HCT116 (cell line): ENCODE data around the gene KRT17. TPM values are rescaled to one million over a fixed set of nuclear protein-coding genes. Genes with fewer than 3 reads are reported as not detected.

ENCODE experiments used
- ATAC-seq: fragments of 200-7000 bp; cut with Tn5 transposase; 2 replicates; pipeline ENCODE4 v1.9.1; 2020; ENCODE audit warnings: mild to moderate bottlenecking, moderate library complexity
- BruUV-seq: library from RNA; stranded (reverse); fragments of 400-500 nt; replicated peaks from 2 replicates; lab custom pipeline; 2021; lab: Mats Ljungman, UMichigan
- CTCF ChIA-PET: fragments of 300-600 bp; sonication (Branson Sonifier 250); formaldehyde crosslinking; loops from one replicate; lab custom pipeline; 2021; ENCODE audit warnings: antibody characterized with exemption; lab: Charles Lee
- POLR2A ChIA-PET: fragments of 300-600, 350-600 bp; sonication (Branson Sonifier 250); formaldehyde crosslinking; loops from one replicate; lab custom pipeline; 2021; ENCODE audit warnings: antibody characterized with exemption; lab: Charles Lee
- RAD21 ChIA-PET, 2 experiments: fragments of 300-600 bp; sonication (Branson Sonifier 250); formaldehyde crosslinking; loops; one replicate each; lab custom pipeline; 2023; ENCODE audit warnings: low total read pairs in 2 of 2; ENCODE audit not compliant: uncharacterized antibody in 2 of 2, unreplicated experiment in 2 of 2, low non-redundant PET in 1 of 2; lab: Charles Lee
- DNase-seq: peaks from one replicate; pipeline ENCODE4 v3.0.0-alpha.2; 2010; ENCODE audit warnings: low read depth, low spot score
- H2AFZ ChIP-seq: fragments of 200-600 bp; shearing (Covaris generic), sonication (generic); 2 replicates; pipeline ENCODE4 v1.6.1; 2017; ENCODE audit warnings: low read depth, mixed run types, mixed read lengths, antibody characterized with exemption, low read length; ENCODE audit not compliant: poor library complexity, severe bottlenecking
- H3K27ac ChIP-seq: 2 replicates; pipeline ENCODE4 v1.5.1; 2012; ENCODE audit warnings: low read depth, low read length
- H3K27me3 ChIP-seq: fragments of 200-600 bp; sonication (generic); 2 replicates; pipeline ENCODE4 v1.6.1; 2016; ENCODE audit warnings: mixed run types, low read length, mixed read lengths; ENCODE audit not compliant: insufficient read depth
- H3K36me3 ChIP-seq, 2 experiments: fragments of 200-500 bp in 1 of 2; fragments of 200-600 bp in 1 of 2; sonication (Bioruptor generic) in 1 of 2; sonication (generic) in 1 of 2; 2 replicates each; pipeline versions ENCODE4 v1.5.1 to v1.6.1; 2014 to 2016; ENCODE audit warnings: low read length in 2 of 2, inconsistent platforms in 1 of 2, mixed read lengths in 1 of 2, mixed run types in 1 of 2; ENCODE audit not compliant: insufficient read depth in 2 of 2, control insufficient read depth in 1 of 2
- H3K4me1 ChIP-seq, 2 experiments: fragments of 200-600 bp in 1 of 2; sonication (generic) in 1 of 2; 2 replicates each; pipeline versions ENCODE4 v1.5.1 to v1.6.1; 2012 to 2017; ENCODE audit warnings: low read length in 2 of 2, inconsistent platforms in 1 of 2, mild to moderate bottlenecking in 1 of 2, mixed read lengths in 1 of 2, mixed run types in 1 of 2, moderate library complexity in 1 of 2; ENCODE audit not compliant: insufficient read depth in 2 of 2, control insufficient read depth in 1 of 2
- H3K4me2 ChIP-seq: fragments of 200-600 bp; sonication (generic); 2 replicates; pipeline ENCODE4 v1.6.1; 2017; ENCODE audit warnings: mixed run types, low read length, mixed read lengths
- H3K4me3 ChIP-seq, 2 experiments: fragments of 200-600 bp in 1 of 2; sonication (generic) in 1 of 2; replicated peaks in 1 of 2; 2 replicates each; pipeline ENCODE4 v1.5.1; 2011 to 2016; ENCODE audit warnings: low read length in 2 of 2, control low read depth in 1 of 2, low read depth in 1 of 2, mild to moderate bottlenecking in 1 of 2, mixed read lengths in 1 of 2, mixed run types in 1 of 2
- H3K79me2 ChIP-seq: fragments of 200-600 bp; sonication (generic); 2 replicates; pipeline ENCODE4 v1.6.1; 2017; ENCODE audit warnings: mild to moderate bottlenecking, mixed run types, low read length, moderate library complexity, mixed read lengths; ENCODE audit not compliant: insufficient read depth
- H3K9ac ChIP-seq: fragments of 200-600 bp; sonication (generic); 2 replicates; pipeline ENCODE4 v1.6.1; 2016; ENCODE audit warnings: low read length, mixed read lengths
- H3K9me2 ChIP-seq: fragments of 200-600 bp; sonication (generic), shearing (Covaris generic); 2 replicates; pipeline ENCODE4 v1.6.1; 2017; ENCODE audit warnings: mixed run types, mild to moderate bottlenecking, moderate library complexity; ENCODE audit not compliant: insufficient read depth
- H3K9me3 ChIP-seq, 2 experiments: fragments of 200-500 bp in 1 of 2; fragments of 200-600 bp in 1 of 2; sonication (Bioruptor generic) in 1 of 2; sonication (generic) in 1 of 2; 2 replicates each; pipeline ENCODE4 v1.6.1; 2014 to 2017; ENCODE audit warnings: low read length in 2 of 2, mixed read lengths in 2 of 2, inconsistent platforms in 1 of 2, low read depth in 1 of 2, mild to moderate bottlenecking in 1 of 2, mixed run types in 1 of 2, moderate library complexity in 1 of 2; ENCODE audit not compliant: control insufficient read depth in 1 of 2, insufficient read depth in 1 of 2
- H4K20me1 ChIP-seq: fragments of 200-600 bp; sonication (generic), shearing (Covaris generic); 2 replicates; pipeline ENCODE4 v1.6.1; 2017; ENCODE audit warnings: mixed run types, mild to moderate bottlenecking, moderate library complexity; ENCODE audit not compliant: insufficient read depth
- CBX3 ChIP-seq: IDR thresholded peaks from 2 replicates; pipeline ENCODE4 v1.6.1; 2012; ENCODE audit warnings: low read depth
- EGR1 ChIP-seq: IDR thresholded peaks from 2 replicates; pipeline ENCODE4 v1.6.1; 2012; ENCODE audit warnings: low read depth
- ELF1 ChIP-seq: IDR thresholded peaks from 2 replicates; pipeline ENCODE4 v1.6.1; 2012; ENCODE audit warnings: low read depth, borderline replicate concordance
- EZH2 ChIP-seq: fragments of 200-600 bp; sonication (generic); IDR thresholded peaks from 2 replicates; pipeline ENCODE4 v1.6.1; 2017; ENCODE audit warnings: antibody characterized with exemption, mixed run types
- EZH2phosphoT487 ChIP-seq: fragments of 200-600 bp; IDR thresholded peaks from 2 replicates; pipeline ENCODE4 v1.6.1; 2018; ENCODE audit warnings: antibody characterized with exemption, borderline replicate concordance
- JUND ChIP-seq: IDR thresholded peaks from 2 replicates; pipeline ENCODE4 v1.6.1; 2012
- POLR2A ChIP-seq: IDR thresholded peaks from 2 replicates; pipeline ENCODE4 v1.7.0; 2011; ENCODE audit warnings: borderline replicate concordance; ENCODE audit not compliant: insufficient read depth, insufficient read length; ENCODE audit errors: extremely low read depth
- RAD21 ChIP-seq: IDR thresholded peaks from 2 replicates; pipeline ENCODE4 v1.6.1; 2012; ENCODE audit warnings: low read depth, mild to moderate bottlenecking
- SIN3A ChIP-seq: IDR thresholded peaks from 2 replicates; pipeline ENCODE4 v1.6.1; 2012; ENCODE audit warnings: low read depth
- SRF ChIP-seq: IDR thresholded peaks from 2 replicates; pipeline ENCODE4 v1.6.1; 2012; ENCODE audit warnings: low read depth
- TCF7L2 ChIP-seq: IDR thresholded peaks from 2 replicates; pipeline ENCODE4 v1.7.0; 2011; ENCODE audit warnings: borderline replicate concordance, inconsistent platforms; ENCODE audit not compliant: insufficient read depth, insufficient read length; ENCODE audit errors: extremely low read depth
- ZNF274 ChIP-seq: fragments of 200-500 bp; sonication (Bioruptor generic); IDR thresholded peaks from 2 replicates; pipeline ENCODE4 v1.6.1; 2014; ENCODE audit warnings: mild to moderate bottlenecking, low read depth, low read length, inconsistent platforms
- intact Hi-C: fragments of 100-400 bp; cut with micrococcal nuclease; formaldehyde crosslinking; loops from 2 replicates; pipeline ENCODE4 v1.10.0; 2022
- total RNA-seq: library from RNA; stranded (reverse); gene quantifications from one replicate; pipeline ENCODE4 v1.2.1, GENCODE V29; 2021; ENCODE audit not compliant: unreplicated experiment
- TF ChIP-seq, protein P1 (sequence below), 3 experiments: fragments of 200-600 bp in 1 of 3; sonication (generic) in 1 of 3; IDR thresholded peaks in 2 of 3; conservative IDR thresholded peaks in 1 of 3; 2 replicates each; pipeline ENCODE4 v1.5.1; 2012 to 2017; ENCODE audit warnings: low read depth in 2 of 3, low read length in 2 of 3, antibody characterized with exemption in 1 of 3, borderline replicate concordance in 1 of 3, control low read depth in 1 of 3, mild to moderate bottlenecking in 1 of 3, mixed read lengths in 1 of 3, mixed run types in 1 of 3, moderate library complexity in 1 of 3; ENCODE audit not compliant: insufficient read depth in 1 of 3
- TF ChIP-seq, protein P2 (sequence below): IDR thresholded peaks from 2 replicates; pipeline ENCODE4 v1.6.1; 2012

The KRT17 gene
- total RNA-seq, 1 experiment from 2014 or later: not detected

DNA sequence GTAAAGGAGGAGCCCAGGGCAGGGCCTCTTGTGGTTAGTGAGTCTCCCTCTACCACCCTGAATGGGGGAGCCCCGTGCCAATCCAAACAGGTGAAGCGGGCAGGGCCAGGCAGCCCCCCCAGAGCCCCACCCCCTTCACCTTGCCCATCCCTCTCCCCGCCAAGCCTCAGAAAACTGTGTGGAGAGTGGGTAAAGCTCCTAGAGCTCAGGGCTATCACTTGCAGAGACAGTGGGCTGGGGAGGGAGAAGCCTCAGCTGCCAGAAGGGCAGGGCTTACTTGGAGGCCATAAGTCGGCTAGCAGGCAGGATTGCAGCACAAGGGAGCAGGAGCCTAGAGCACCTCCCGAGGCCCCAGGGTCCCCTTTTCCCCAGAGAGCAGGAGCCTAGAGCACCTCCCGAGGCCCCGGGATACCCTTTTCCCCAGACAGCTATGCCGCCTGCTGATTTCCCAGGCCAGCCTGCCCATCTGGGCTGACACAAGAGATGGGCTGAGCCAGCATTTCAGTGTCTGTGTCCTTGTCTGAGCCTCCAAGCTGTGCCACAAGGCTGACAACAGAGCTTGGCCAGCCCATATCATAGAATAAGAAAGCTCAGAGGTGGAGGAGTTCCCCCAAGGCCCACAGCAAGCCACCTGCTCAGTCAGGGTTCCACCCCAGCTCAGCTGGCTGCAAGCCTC, 30.9 kb downstream of the KRT17 start:
- ChIA-PET RAD21 (no interaction called here), CTCF (interaction anchor here (0.6 kb wide), 1 partner anchor 10 kb away, joined by 4 read pairs; no protein-coding TSS in a partner anchor), POLR2A (no interaction called here)
- Histone ChIP-seq H3K4me2 (no peak overlapping the region), H3K27me3 (no peaks in the 10 kb centered on the region), H3K9me2 (no peaks in the 10 kb centered on the region), H3K9me3 (no peaks in the 10 kb centered on the region), H3K4me1 (peaks cover 0 to 5% of the 10 kb centered on the region in 2 experiments; a peak in 1 of 4 replicates), H4K20me1 (no peaks in the 10 kb centered on the region), H3K4me3 (no peak overlapping the region), H3K9ac (no peak overlapping the region), H2AFZ (no peak overlapping the region), H3K79me2 (no peaks in the 10 kb centered on the region), H3K27ac (no peak overlapping the region), H3K36me3 (no peaks in the 10 kb centered on the region)
- intact Hi-C loops: loop anchor here (5.0 kb wide), 1 partner anchor 54 kb away; no protein-coding TSS in a partner anchor
- BruUV-seq: no TSS peak
- no peak for TF ChIP-seq EZH2phosphoT487
- no peak for TF ChIP-seq SRF
- no peak for TF ChIP-seq CBX3
- ATAC-seq (no peak), DNase-seq (no peak)

GRCh38 chr17:41592601-41593305, 31.6 kb downstream of the KRT17 start:
- Histone ChIP-seq H3K9me2 (no peaks in the 10 kb centered on the region), H3K4me3 (no peak overlapping the region), H3K9me3 (no peaks in the 10 kb centered on the region), H3K9ac (no peak overlapping the region), H3K27me3 (no peaks in the 10 kb centered on the region), H3K4me1 (peaks cover 0 to 8% of the 10 kb centered on the region in 2 experiments; a peak in 1 of 4 replicates), H3K4me2 (no peak overlapping the region), H3K27ac (no peak overlapping the region), H2AFZ (no peak overlapping the region), H3K36me3 (no peaks in the 10 kb centered on the region), H3K79me2 (no peaks in the 10 kb centered on the region), H4K20me1 (no peaks in the 10 kb centered on the region)
- ChIA-PET CTCF (interaction anchor here (0.6 to 0.7 kb wide), 2 partner anchors 10 to 56 kb away, joined by 4 read pairs; no protein-coding TSS in a partner anchor), POLR2A (no interaction called here), RAD21 (no interaction called here)
- no TSS peak for BruUV-seq
- ATAC-seq: no peak
- intact Hi-C loops: loop anchor here (5.0 kb wide), 1 partner anchor 55 kb away; no protein-coding TSS in a partner anchor
- no peak for DNase-seq
- TF ChIP-seq POLR2A: no peak
- TF ChIP-seq EZH2: no peak
- TF ChIP-seq TCF7L2: no peak
- TF ChIP-seq EGR1: no peak
- TF ChIP-seq ELF1: no peak
- TF ChIP-seq, protein P1, sequence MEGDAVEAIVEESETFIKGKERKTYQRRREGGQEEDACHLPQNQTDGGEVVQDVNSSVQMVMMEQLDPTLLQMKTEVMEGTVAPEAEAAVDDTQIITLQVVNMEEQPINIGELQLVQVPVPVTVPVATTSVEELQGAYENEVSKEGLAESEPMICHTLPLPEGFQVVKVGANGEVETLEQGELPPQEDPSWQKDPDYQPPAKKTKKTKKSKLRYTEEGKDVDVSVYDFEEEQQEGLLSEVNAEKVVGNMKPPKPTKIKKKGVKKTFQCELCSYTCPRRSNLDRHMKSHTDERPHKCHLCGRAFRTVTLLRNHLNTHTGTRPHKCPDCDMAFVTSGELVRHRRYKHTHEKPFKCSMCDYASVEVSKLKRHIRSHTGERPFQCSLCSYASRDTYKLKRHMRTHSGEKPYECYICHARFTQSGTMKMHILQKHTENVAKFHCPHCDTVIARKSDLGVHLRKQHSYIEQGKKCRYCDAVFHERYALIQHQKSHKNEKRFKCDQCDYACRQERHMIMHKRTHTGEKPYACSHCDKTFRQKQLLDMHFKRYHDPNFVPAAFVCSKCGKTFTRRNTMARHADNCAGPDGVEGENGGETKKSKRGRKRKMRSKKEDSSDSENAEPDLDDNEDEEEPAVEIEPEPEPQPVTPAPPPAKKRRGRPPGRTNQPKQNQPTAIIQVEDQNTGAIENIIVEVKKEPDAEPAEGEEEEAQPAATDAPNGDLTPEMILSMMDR (IDR thresholded peaks at IDR 0.05 in 2 of 3, conservative IDR thresholded peaks at IDR 0.05 in 1 of 3; ENCODE audit: borderline replicate concordance in 1 of 3, insufficient read depth in 1 of 3, low read depth in 2 of 3, low read length in 2 of 3): no peak
- TF ChIP-seq, protein P2, sequence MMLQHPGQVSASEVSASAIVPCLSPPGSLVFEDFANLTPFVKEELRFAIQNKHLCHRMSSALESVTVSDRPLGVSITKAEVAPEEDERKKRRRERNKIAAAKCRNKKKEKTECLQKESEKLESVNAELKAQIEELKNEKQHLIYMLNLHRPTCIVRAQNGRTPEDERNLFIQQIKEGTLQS: no peak
- no peak for TF ChIP-seq RAD21
- no peak for TF ChIP-seq SIN3A
- TF ChIP-seq JUND: no peak
- no peak for TF ChIP-seq ZNF274
